HuH-7 (cell line): ENCODE results near the gene APIP.
A peak's percentile ranks its signal among the peaks of the same experiment; 100 is the strongest.

Experiments
- DNase-seq: peaks from one replicate; pipeline ENCODE4 v3.0.0; 2011; ENCODE audit warnings: low spot score

Gene APIP

DNA sequence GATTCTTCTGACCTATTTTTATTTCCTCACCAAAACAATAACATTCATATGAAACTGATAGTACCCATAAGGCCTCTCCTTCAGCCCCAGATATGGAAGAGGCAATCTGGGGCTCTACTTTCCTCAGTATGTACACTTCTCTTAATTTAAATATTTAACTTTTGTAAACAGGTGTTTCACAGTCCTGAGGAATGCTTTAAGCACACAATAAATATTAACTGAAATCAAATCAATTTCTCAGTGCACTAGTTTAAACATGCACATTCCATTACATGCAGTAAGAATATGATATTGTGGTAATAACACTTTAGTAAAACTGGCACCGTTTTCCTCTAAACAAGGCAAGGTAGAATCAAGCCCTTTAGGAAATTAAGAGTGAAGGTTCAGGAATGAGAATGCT is 28.9 kb downstream of the APIP start:
- DNase-seq, result no peak

DNA sequence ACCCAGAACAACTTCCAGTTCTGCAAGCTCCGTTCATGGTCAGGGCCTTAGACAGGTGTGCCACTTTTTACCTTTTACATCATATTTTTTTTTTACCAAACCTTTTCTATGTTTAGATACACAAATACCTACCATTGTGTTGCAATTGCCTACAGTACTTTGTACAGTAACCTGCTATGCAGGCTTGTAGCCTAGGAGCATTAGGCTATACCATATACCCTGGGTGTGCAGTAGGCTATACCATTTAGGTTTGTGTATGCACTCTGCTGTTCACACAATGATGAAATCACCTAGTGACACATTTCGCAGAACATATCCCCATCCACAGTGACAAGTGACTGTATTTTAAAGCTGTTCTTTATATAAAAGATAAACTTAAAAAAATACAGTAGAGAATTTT is 29.6 kb downstream of the APIP start:
- no peak for DNase-seq

DNA sequence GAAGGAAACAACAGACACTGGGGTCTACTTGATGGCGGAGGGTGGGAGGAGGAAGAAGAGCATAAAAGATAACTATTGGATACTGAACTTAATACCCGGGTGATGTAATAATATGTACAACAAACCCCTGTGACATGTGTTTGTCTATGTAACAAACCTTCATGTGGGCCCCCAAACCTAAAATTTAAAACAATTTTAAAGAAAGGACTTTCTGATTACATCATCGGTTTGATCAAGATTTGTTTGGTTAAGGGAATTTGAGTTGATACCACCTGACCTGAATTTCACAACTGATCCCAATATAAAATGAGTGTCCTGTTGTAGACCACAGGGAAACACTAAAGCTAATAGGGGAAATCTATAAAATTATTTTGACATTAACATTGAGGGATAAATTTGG is 34.3 kb downstream of the APIP start:
- no peak for DNase-seq

DNA sequence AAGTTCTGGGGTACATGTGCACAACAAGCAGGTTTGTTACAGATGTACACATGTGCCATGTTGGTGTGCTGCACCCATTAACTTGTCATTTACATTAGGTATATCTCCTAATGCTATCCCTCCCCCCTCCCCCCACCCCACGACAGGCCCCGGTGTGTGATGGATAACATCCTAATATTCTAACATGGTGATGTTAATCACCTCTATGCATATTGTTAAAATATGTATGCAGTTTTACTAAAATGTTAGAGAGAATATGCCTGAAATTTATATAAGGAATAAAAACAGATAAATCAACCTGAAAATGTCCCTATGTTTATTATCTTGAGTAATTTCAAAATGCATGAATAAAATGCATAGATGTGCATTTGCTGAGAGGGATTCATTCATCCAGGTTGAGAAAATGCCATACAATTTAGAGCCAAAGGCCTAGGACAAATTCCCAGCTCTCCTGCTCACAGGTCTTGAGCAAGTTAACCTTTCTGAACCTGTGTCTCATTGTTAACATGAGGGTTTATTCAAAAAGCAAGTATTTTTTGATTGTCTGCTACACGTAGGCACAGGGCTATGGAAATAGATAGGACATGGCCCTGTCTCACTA is 38.7 kb downstream of the APIP start:
- no peak for DNase-seq

DNA sequence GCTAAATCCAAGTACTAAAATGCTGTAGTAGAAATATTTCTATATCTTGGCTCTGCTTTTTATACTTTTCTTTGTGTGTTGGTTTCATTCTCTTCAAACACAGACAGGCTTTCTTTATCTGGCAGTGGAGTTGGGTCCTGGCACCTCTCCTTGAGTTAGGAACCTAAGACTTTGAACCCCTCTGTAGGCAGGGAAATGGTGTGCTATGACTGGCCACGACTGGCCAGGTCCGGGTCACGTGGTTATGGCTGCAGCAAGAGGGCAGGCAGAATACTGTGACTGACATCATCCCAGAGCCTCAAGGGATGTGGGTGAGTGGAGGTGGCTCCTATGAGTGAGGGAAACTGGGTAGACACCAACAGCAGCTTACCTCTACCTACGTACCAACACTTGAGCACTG is 42.0 kb downstream of the APIP start:
- DNase-seq, result no peak

DNA sequence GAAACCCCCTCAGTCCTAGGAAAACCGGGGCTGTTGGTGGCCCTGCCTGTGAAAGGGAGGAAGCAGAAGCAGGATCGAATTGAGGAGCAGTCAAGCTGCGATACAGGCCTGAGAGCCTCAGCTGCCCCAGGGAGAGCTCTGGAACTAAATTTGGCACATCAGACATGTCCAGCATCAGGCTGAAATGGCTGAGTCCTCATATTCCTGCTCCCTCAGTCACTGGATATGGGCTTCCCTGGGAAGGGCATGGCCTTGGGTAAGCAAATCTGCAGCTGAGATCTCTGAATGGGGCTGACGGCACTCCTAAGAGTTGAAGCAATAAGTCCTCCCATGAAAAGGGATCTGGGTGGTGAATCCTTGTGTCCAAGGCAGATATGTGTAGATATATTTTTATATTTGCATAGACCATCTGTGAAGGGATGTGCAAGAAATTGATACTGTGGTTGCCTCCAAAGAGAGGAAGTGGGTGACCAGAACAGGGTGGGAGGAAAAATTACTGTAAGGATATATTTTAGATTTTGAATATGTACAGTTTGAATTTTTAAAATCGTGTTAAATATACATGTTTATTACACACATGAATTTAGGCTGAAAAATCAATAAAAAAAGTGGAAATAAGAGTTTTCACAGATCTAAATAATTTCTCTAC is 45.5 kb downstream of the APIP start:
- DNase-seq, result no peak

DNA sequence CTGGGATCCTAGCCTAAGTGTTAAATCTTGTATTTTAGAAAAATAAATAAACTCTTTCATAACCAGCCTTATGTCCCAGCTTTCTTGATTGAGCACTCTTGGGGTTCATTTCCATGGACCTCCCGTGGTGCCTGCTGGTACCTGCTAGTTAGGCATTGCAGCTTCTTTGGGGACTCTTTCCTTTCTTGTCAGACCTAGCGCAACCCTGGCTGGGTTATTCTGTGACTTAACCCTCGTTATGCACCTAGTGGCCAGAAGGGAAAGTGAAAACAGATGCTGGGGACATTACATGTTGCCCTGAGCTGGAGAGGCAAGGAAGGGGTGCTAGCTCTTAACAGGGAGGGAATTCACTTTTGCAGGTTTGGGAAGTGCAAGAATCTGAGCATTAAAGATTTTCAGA is 46.8 kb downstream of the APIP start:
- peak; percentile 23 for DNase-seq

DNA sequence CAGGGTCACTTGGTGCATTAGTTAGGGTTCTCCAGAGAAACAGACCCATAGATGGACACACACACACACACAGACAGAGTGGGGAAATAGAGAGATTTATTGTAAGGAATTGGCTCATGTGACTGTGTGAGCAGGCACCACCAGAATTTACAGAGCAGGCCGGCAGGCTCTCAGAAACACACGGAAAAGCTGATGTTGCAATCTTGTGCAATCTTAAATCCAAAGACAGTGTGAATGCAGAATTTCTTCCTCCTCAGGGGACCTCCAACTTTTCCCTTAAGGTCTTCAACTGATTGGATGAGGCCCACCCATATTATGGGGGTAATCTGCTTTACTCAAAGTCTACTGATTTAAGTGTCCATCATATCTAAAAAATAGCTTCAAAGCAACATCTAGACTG is 49.8 kb downstream of the APIP start:
- no peak for DNase-seq

DNA sequence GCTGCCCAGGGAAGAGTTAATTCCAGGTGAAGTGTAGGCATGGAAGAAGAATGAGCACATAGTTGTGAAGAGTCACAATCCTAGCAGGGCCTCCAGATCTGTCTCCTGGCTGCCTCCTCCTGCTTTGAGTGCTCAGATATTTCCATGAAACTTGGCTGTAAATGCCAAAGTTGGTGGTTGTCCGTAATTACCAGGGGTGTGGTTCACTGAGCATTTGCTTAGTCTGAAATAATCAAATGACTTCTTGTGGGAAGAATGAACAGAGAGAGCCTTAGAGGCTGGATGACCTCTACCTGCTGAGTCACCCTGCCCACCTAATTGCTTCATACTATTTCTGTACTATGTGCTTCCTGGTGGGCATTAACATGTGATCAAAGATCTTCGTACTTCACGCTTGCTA is 50.9 kb downstream of the APIP start:
- DNase-seq, result no peak

DNA sequence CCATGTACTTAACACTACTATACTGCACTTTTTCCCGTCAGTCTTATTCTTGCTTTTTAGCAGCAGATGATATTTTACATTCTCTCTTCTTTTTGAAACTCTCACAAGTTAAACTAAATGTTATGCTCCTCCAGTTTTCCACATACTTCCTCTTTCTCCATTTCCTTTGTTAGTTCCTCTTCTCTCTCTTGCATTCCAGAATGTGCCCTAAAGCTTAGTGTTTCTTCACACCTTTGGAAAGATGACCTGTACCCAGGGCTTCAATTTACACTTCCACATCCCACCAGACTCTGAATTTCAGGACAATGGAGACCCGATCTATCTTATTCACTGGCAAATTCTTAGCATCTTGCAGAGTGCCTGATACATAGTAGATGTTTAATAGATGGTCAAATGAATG is 51.8 kb downstream of the APIP start:
- DNase-seq, result no peak

DNA sequence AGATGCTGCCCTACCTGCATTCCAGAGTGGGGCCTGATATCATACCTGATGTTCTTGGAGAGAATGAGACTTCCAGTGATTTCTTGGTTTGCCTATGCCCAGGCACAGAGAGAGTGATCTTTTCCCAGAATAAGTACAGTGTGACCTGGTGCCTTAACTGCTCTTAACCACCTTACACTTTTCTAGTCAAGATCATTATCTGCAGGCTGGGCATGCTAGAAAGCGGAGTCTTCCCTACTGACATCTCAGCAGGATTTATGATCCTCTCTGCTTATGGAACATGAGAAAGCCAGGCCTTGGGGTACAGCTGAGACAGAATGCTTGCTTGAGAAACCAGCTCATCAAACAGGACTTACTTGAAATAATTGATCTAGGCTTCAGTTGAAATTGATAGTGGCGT is 53.1 kb downstream of the APIP start:
- no peak for DNase-seq

DNA sequence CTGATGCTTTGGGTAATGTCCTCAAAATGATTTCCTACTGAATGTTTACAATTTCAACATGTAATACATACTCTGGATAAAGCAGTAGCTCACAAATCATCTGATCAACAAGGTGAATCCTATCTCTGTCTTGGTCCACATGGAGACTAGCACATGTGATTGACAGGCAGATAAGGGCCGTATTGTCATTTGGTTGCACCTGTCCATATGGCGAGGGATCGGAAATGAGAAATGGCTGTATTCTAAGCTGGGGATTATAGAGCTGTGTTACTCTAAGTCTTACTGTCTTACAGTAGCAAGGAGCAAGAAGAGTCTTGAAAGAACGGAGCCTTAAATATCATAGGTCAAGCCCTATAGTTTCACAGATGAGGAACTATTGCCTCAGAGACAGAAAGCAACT is 55.7 kb downstream of the APIP start:
- no peak for DNase-seq

DNA sequence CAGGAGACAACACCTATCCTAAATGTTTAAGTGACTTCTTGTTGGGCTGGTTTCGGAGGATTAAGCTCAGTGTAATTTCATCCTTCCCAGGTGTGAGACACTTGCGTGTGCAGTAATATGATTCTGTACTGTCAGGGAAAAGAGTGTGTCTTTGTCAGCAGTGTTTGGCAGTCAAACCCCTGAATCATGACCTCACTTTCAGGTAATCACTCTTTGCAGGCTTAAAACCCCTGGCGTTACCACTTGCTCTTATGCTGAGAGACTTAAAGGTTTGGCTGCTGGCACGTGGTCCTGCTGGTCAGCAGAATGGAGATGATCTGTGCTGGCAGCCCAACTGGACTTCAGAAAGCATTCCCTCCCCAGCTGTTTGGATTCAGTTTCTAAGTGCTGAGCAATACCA is 56.1 kb downstream of the APIP start:
- DNase-seq, result no peak

DNA sequence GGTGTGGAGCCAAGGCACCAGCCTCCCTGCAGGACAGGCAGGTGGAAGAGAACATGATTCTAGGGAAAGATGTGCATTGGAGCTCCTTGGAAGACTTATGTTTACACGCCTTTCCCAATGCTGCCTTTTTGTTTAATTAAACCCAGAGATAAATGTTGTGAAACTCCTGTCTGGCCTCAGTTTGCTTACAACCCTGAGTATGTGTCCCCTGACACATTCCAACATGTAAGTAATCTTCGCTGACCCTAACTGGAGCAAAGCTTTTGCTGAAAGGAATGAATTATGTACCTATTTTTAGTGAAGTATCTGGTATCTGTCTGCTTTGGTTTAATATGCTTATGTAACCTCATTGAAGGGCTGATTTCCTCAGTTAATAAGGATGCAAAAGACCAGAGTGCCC is 56.7 kb downstream of the APIP start:
- no peak for DNase-seq

DNA sequence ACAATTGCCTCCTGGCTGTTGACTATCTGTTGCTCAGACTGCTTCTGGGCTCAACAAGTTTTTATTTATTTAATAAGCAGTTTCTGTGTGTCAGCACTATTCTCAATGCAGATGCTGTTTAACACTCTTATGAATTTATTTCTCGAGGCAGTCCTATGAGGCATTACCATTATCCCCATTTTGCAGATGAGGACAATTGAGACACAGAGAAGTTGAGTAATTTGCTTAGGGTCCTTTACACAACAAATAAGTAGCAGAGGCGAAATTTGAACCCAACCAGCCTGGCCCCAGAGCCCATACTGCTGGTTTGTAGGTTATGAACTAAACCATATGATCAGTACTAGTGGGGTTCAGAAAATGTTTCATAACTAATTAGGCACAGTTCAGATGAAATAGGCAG is 58.7 kb downstream of the APIP start:
- DNase-seq, result no peak

DNA sequence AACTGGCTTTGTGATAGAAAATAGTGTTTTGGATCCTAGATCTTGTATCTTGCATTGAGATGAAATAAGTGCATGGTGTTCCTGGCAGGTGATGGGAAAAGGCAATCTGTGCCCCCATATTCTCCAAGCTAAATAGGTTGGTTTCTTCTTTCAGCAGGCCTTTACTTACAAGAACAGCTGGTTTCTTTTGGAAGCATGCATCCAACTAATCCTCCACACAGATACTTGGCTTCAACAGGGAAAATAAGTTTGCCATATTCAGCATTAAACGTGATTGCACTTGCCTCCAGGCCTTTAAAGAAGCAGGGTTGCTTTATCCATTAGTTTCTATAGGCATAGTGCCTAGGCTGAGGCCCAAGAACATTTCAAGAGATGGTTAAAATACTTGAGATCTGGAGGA is 59.9 kb downstream of the APIP start:
- DNase-seq, result no peak

DNA sequence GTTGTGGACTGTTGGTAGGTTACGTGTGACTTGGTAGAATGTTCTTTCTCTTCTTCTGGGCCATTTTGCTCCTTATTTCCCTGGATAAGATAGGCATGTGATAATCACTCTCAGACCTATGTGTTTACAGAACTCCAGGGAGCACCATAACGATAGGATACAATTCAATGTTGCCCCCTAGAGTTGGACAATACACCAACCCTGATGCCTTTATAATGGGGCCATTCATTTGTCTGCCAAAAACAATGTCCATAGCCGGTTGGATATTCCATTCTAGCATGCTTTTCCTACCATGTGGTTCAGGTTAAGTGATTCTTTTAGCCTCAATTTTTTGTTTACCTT is 60.5 kb downstream of the APIP start:
- peak; percentile 17 for DNase-seq

DNA sequence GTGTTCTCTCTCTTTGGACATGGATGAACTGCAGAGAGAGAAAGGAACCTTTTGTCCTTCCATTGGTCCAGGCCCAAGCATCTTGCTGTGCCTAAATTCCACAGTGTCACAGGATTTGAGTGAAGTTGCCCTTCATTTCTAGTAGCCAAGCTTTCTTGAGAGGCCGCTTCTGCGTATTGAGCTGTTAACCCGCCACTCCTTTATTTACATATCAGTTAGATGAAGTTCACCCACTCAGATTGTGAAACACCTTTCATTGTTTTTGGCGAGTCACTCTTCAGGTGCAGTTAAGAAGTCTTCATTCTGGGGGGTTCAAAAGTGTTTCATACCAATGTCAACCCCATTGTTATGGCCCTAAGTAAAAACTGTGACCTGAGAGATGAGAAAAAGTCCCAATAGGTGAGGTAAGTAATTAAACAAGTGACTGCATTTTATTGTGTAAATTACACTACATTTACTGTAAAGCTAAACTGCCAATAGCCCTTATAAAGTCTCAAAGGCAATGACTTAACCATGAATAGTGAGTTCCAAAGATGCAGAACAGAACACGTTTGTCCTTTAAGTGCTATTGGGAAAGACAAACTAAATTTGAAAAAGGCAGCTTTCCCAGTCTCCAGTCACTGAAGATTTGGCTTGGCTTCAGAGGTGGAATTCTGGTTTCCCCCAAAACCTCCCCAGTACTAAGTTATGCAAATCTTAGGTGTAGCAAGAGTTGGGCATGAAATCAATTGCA is 61.0 kb downstream of the APIP start:
- DNase-seq, result no peak

DNA sequence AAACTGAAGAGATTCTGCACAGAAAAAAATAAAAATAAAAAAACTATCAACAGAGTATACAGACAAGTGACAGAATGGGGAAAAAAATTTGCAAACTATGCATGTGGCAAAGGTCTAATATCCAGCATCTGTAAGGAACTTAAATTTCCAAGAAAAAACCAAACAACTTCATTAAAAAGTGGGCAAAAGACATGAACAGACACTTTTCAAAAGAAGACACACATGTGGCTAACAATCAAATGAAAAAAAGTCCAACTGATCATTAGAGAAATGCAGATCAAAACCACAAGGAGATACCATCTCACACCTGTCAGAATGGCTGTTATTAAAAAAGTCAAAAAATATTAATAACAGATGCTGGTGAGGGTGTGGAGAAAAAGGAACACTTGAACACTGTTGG is 64.3 kb downstream of the APIP start:
- no peak for DNase-seq

DNA sequence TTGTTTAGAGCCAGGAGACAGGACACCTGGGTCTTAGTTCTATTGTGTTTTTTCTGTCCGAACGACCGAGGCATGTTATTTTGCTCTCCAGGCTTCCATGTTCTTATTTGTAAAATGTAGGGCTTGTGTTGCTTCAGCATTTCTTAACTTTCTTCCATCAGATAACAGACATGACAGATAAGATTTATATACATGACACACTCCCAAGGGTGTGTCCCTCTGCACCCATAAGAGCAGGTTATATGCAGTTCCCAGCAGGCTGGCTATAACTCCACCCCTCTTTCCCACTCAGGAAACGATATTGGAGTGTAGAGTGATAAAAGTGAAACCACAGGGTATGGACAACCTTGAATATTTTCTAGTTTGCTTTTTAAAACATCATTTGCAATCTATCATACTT is 65.8 kb downstream of the APIP start:
- DNase-seq, result no peak

DNA sequence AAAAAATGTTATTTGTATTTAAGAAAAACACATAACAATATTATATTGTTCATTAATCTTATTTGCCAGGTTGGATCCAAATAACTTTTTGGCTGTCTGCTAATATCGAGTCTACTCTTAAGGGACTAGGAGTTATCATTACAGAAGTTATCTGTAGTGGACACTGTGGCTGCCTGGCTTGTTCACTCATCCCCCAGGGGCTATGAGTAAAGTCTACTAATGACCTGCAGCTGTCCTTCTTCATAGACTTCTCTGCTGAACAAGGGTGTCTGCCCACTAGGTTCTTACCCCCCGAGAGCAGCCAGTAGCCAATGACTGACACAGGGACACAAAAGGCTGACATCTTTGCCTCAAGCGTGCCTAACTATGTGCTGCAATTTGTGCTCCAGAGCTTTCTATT is 69.7 kb downstream of the APIP start:
- DNase-seq, result no peak

DNA sequence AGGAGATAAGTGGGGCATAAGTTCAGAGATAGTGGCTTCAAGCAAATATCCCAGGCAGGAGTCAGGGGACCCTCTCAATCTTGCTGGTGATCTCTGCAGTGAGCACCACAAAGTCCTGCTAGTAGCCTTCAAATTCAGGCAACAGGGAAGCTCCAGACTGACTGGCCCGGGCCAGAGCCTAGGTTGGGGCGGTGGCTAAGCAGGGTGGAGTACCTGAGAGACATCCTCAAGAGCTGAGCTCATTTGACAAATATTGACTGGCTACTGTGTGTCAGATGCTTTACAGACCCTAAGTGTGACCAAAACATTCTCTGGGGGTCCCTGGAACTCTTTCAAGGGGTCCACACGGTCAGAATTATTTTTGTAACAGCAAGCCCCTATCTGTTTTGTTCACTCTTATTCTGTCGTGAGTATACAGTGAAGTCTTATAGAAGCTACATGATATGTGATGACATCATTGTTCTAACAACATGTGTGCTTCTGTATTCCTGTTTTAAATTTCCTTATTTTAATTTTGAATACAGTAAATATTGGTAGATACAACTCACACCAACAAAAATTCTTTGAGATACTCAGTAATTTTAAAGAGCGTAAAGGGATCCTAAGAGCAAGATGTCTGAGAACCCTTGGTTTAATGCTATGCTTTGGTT is 71.6 kb downstream of the APIP start:
- DNase-seq, result no peak

DNA sequence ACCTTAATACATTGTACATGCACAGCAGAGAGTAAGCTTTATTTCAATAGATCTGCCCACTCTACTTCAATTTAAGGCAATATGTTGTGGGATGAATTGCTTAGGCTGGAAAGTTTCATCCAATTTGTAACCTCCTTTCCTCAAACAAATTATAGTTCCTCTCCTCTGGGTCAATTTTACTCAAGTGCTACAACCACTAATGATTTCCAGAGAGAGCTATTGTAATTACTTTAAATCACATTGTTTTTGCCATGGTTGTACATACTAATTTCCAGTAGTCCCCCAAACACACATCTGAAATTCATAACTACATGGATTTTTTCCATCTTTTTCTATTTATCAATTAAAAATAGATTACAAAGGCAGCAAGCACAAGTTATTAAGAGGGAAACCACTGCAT is 72.9 kb downstream of the APIP start:
- no peak for DNase-seq
